Upper lobe of left lung (tissue), 4 donors: ENCODE measurements around the gene KIF13A.

Experiments
- POLR2A ChIP-seq, 4 donors: fragments of 450-650 bp; IDR thresholded peaks; one replicate each; pipeline ENCODE4 v1.5.1; 2016 to 2017; ENCODE audit warnings: antibody characterized with exemption in 4 of 4, mild to moderate bottlenecking in 2 of 4
- POLR2AphosphoS5 ChIP-seq, 2 donors: sonication (generic); formaldehyde crosslinking; IDR thresholded peaks; one replicate each; pipeline ENCODE4 v1.5.1; 2017; ENCODE audit warnings: antibody characterized with exemption in 2 of 2
- TF ChIP-seq, protein P1 (sequence below), 6 experiments: fragments of 450-650 bp in 4 of 6; fragments of 200-600 bp in 2 of 6; sonication (generic) in 2 of 6; IDR thresholded peaks; one replicate each; pipeline ENCODE4 v1.5.1; 2016 to 2019; ENCODE audit warnings: antibody characterized with exemption in 6 of 6

- TF ChIP-seq, protein P1, sequence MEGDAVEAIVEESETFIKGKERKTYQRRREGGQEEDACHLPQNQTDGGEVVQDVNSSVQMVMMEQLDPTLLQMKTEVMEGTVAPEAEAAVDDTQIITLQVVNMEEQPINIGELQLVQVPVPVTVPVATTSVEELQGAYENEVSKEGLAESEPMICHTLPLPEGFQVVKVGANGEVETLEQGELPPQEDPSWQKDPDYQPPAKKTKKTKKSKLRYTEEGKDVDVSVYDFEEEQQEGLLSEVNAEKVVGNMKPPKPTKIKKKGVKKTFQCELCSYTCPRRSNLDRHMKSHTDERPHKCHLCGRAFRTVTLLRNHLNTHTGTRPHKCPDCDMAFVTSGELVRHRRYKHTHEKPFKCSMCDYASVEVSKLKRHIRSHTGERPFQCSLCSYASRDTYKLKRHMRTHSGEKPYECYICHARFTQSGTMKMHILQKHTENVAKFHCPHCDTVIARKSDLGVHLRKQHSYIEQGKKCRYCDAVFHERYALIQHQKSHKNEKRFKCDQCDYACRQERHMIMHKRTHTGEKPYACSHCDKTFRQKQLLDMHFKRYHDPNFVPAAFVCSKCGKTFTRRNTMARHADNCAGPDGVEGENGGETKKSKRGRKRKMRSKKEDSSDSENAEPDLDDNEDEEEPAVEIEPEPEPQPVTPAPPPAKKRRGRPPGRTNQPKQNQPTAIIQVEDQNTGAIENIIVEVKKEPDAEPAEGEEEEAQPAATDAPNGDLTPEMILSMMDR (IDR thresholded peaks at IDR 0.05), result no peak
- TF ChIP-seq POLR2A (IDR thresholded peaks at IDR 0.05), result no peak
- TF ChIP-seq POLR2AphosphoS5 (IDR thresholded peaks at IDR 0.05), result no peak
Measured at GRCh38 chr6:17859846-17860245, 127.6 kb downstream of the KIF13A start.
